Rectal smooth muscle tissue (tissue), 1 donor: ENCODE data around the gene SSRP1.

ENCODE experiments used
- H3K27ac ChIP-seq: one replicate; pipeline ENCODE4 v1.7.0; 2013; ENCODE audit warnings: low read depth, low read length, inconsistent platforms
- H3K27me3 ChIP-seq: one replicate; pipeline ENCODE4 v1.7.0; 2013; ENCODE audit warnings: low read length; ENCODE audit not compliant: control insufficient read depth, insufficient read depth
- H3K36me3 ChIP-seq: one replicate; pipeline ENCODE4 v1.7.0; 2013; ENCODE audit warnings: low read length; ENCODE audit not compliant: control insufficient read depth, insufficient read depth
- H3K4me1 ChIP-seq: one replicate; pipeline ENCODE4 v1.7.0; 2013; ENCODE audit warnings: low read length; ENCODE audit not compliant: control insufficient read depth, insufficient read depth
- H3K4me3 ChIP-seq: one replicate; pipeline ENCODE4 v1.7.0; 2013; ENCODE audit warnings: low read length
- H3K9ac ChIP-seq: one replicate; pipeline ENCODE4 v1.7.0; 2013; ENCODE audit warnings: low read length

Gene SSRP1

GRCh38 chr11:57335343-57336110 lies at the start of gene SSRP1:
Gene SSRP1, minus strand, starts transcription at chr11:57335892. Its CDS starts 771 bp downstream, at chr11:57335121.
- Histone ChIP-seq H3K27ac (peak within 1 kb of the TSS; percentile 79), H3K4me3 (peak within 1 kb of the TSS; percentile 85), H3K9ac (peak within 1 kb of the TSS; percentile 38), H3K36me3 (peaks cover 26% of the 10 kb centered on the region), H3K4me1 (peaks cover 7% of the 10 kb centered on the region), H3K27me3 (no peaks in the 10 kb centered on the region)

GRCh38 chr11:57380975-57381374 lies 45.3 kb upstream of the SSRP1 start, which contains the start of gene PRG3:
Gene PRG3, minus strand, starts transcription at chr11:57381150. Its CDS starts 442 bp downstream, at chr11:57380708.
- Histone ChIP-seq H3K27me3 (no peaks in the 10 kb centered on the region), H3K4me3 (no peak within 1 kb of the TSS), H3K4me1 (no peaks in the 10 kb centered on the region), H3K36me3 (no peaks in the 10 kb centered on the region), H3K9ac (no peak within 1 kb of the TSS), H3K27ac (no peak within 1 kb of the TSS)

- H3K36me3 ChIP-seq, result no peaks in the 10 kb centered on the region
- no peaks in the 10 kb centered on the region for H3K4me1 ChIP-seq
- no peak overlapping the region for H3K4me3 ChIP-seq
- H3K27me3 ChIP-seq, result no peaks in the 10 kb centered on the region
- no peak overlapping the region for H3K27ac ChIP-seq
- H3K9ac ChIP-seq, result no peak overlapping the region
These were observed 44.0 kb upstream of the SSRP1 start for GRCh38 chr11:57379732-57380131.

GRCh38 chr11:57378186-57378585 lies 42.5 kb upstream of the SSRP1 start:
- no peaks in the 10 kb centered on the region for H3K36me3 ChIP-seq
- H3K4me1 ChIP-seq, result no peaks in the 10 kb centered on the region
- H3K27me3 ChIP-seq, result no peaks in the 10 kb centered on the region
- H3K27ac ChIP-seq, result no peak overlapping the region
- H3K4me3 ChIP-seq, result no peak overlapping the region
- H3K9ac ChIP-seq, result no peak overlapping the region

- Histone ChIP-seq H3K4me3 (no peak overlapping the region), H3K9ac (no peak overlapping the region), H3K4me1 (no peaks in the 10 kb centered on the region), H3K36me3 (no peaks in the 10 kb centered on the region), H3K27ac (no peak overlapping the region), H3K27me3 (no peaks in the 10 kb centered on the region)
These were observed 41.4 kb upstream of the SSRP1 start for GRCh38 chr11:57377107-57377506.

GRCh38 chr11:57376095-57377090 lies 40.7 kb upstream of the SSRP1 start:
- H3K27ac ChIP-seq, result no peak overlapping the region

GRCh38 chr11:57375490-57375889 lies 39.8 kb upstream of the SSRP1 start:
- Histone ChIP-seq H3K36me3 (no peaks in the 10 kb centered on the region), H3K9ac (no peak overlapping the region), H3K4me1 (no peaks in the 10 kb centered on the region), H3K27me3 (no peaks in the 10 kb centered on the region), H3K27ac (no peak overlapping the region), H3K4me3 (no peak overlapping the region)

More at GRCh38 chr11:57376095-57377090, 40.7 kb upstream of the SSRP1 start:
- H3K36me3 ChIP-seq, result no peaks in the 10 kb centered on the region
- H3K27me3 ChIP-seq, result no peaks in the 10 kb centered on the region
- no peaks in the 10 kb centered on the region for H3K4me1 ChIP-seq
- no peak overlapping the region for H3K4me3 ChIP-seq
- H3K9ac ChIP-seq, result no peak overlapping the region

- no peak overlapping the region for H3K4me3 ChIP-seq
- no peaks in the 10 kb centered on the region for H3K4me1 ChIP-seq
- H3K27ac ChIP-seq, result no peak overlapping the region
- no peaks in the 10 kb centered on the region for H3K36me3 ChIP-seq
- no peak overlapping the region for H3K9ac ChIP-seq
- H3K27me3 ChIP-seq, result no peaks in the 10 kb centered on the region
These were observed 39.3 kb upstream of the SSRP1 start for GRCh38 chr11:57374966-57375365.

GRCh38 chr11:57373146-57373545 lies 37.5 kb upstream of the SSRP1 start:
- H3K27me3 ChIP-seq, result no peaks in the 10 kb centered on the region
- no peaks in the 10 kb centered on the region for H3K36me3 ChIP-seq
- no peak overlapping the region for H3K27ac ChIP-seq
- H3K9ac ChIP-seq, result no peak overlapping the region
- no peaks in the 10 kb centered on the region for H3K4me1 ChIP-seq
- H3K4me3 ChIP-seq, result no peak overlapping the region

GRCh38 chr11:57370941-57371340 lies 35.2 kb upstream of the SSRP1 start:
- Histone ChIP-seq H3K36me3 (no peaks in the 10 kb centered on the region), H3K27ac (no peak overlapping the region), H3K27me3 (no peaks in the 10 kb centered on the region), H3K9ac (no peak overlapping the region), H3K4me1 (no peaks in the 10 kb centered on the region), H3K4me3 (no peak overlapping the region)

- Histone ChIP-seq H3K4me3 (no peak overlapping the region), H3K4me1 (no peaks in the 10 kb centered on the region), H3K27me3 (no peaks in the 10 kb centered on the region), H3K36me3 (no peaks in the 10 kb centered on the region), H3K9ac (no peak overlapping the region), H3K27ac (no peak overlapping the region)
These were observed 34.6 kb upstream of the SSRP1 start for GRCh38 chr11:57370251-57370650.

- H3K27ac ChIP-seq, result no peak overlapping the region
- no peaks in the 10 kb centered on the region for H3K4me1 ChIP-seq
- no peak overlapping the region for H3K9ac ChIP-seq
- no peaks in the 10 kb centered on the region for H3K36me3 ChIP-seq
- no peak overlapping the region for H3K4me3 ChIP-seq
- H3K27me3 ChIP-seq, result no peaks in the 10 kb centered on the region
These were observed 33.1 kb upstream of the SSRP1 start for GRCh38 chr11:57368845-57369232.
